Measurements from ENCODE around the gene TRIO. TPM values are rescaled to one million over a fixed set of nuclear protein-coding genes. Genes with fewer than 3 reads are reported as not detected.

Gene TRIO
- polyA plus RNA-seq, 1 of the 3 experiments (the other 2 are of a cell fraction): 229 TPM

DNA sequence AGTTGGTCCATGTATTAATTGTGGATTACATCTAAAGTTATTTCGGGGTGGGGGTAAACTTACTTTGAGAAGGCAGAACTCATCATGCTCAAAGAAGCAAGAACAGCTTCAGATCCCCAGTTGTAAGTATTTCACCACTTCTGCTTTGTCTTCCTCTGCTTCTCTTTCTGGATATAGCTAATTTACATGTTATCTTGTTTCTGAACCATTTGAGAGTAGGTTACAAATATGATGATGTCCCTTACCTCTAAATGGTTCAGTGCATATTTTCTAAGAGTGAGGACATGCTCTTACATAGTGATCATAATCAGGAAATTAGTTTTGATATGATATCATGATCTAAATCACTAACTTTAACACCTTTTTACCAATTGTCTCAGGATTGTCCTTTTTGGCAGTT, 11.9 kb downstream of the TRIO start:
- 87% methylated on average over 1 of the region's 1 CpG for WGBS (ENCODE audit: low lambda C conversion rate)
- H3K4me3 ChIP-seq (ENCODE audit: low read depth in 2 of 2, low read length in 1 of 2): no peak overlapping the region
- H4K20me1 ChIP-seq (ENCODE audit: insufficient read depth): peaks cover 100% of the 10 kb centered on the region
- H3K27me3 ChIP-seq (ENCODE audit: insufficient read depth): no peaks in the 10 kb centered on the region
- peaks cover 0 to 3% of the 10 kb centered on the region in 2 experiments for H3K36me3 ChIP-seq (replicated peaks in 1 of 2; ENCODE audit: control insufficient read depth in 1 of 2, insufficient read depth in 2 of 2, low read length in 1 of 2)
- H3K4me1 ChIP-seq (ENCODE audit: control insufficient read depth in 1 of 2, insufficient read depth in 2 of 2, low read depth in 1 of 2, low read length in 1 of 2): peaks cover 44 to 56% of the 10 kb centered on the region in 2 experiments
- ChIA-PET CTCF (interaction anchor here (2.1 kb wide), 2 partner anchors 10 to 115 kb away, joined by 4 to 12 read pairs; no protein-coding TSS in a partner anchor), POLR2A (no interaction called here)
- peak overlapping the region in 1 of 2 experiments; percentile 91; a peak in 2 of 4 replicates for H3K27ac ChIP-seq (ENCODE audit: low read depth in 2 of 2, low read length in 1 of 2)
- H3F3A ChIP-seq (replicated peaks; ENCODE audit: insufficient read depth): peaks cover 49% of the 10 kb centered on the region
- peak overlapping the region; percentile 71; the same call in 1 of the 2 replicates for H3K4me2 ChIP-seq
- H3K9me2 ChIP-seq: no peaks in the 10 kb centered on the region
- H3K9ac ChIP-seq: peak overlapping the region; percentile 66; the same call in 1 of the 2 replicates
- TF ChIP-seq FOXJ3 (CRISPR knock-in tag; IDR thresholded peaks at IDR 0.05): no peak
- TF ChIP-seq GATA2 (CRISPR knock-in tag; IDR thresholded peaks at IDR 0.05): no peak
- H2AFZ ChIP-seq (ENCODE audit: low read depth): no peak overlapping the region
- DNase-seq: no peak
- H3K79me2 ChIP-seq (ENCODE audit: insufficient read depth): peaks cover 99% of the 10 kb centered on the region
- no peaks in the 10 kb centered on the region for H3K9me3 ChIP-seq

- Histone ChIP-seq H3K36me3 (replicated peaks in 1 of 2; ENCODE audit: control insufficient read depth in 1 of 2, insufficient read depth in 2 of 2, low read length in 1 of 2) (peaks cover 0 to 3% of the 10 kb centered on the region in 2 experiments), H3K9me2 (no peaks in the 10 kb centered on the region), H3K27me3 (ENCODE audit: insufficient read depth) (no peaks in the 10 kb centered on the region), H3K4me3 (ENCODE audit: low read depth in 2 of 2, low read length in 1 of 2) (peak overlapping the region in 1 of 2 experiments; percentile 30; a peak in 2 of 4 replicates), H3K79me2 (ENCODE audit: insufficient read depth) (peaks cover 99% of the 10 kb centered on the region), H3K4me2 (peak overlapping the region; percentile 71), H3K9me3 (no peaks in the 10 kb centered on the region), H3K9ac (peak overlapping the region; percentile 66; the same call in 1 of the 2 replicates), H4K20me1 (ENCODE audit: insufficient read depth) (peaks cover 100% of the 10 kb centered on the region), H3K27ac (ENCODE audit: low read depth in 2 of 2, low read length in 1 of 2) (peak overlapping the region; percentile 81 to 91; a peak in 3 of 4 replicates), H2AFZ (ENCODE audit: low read depth) (no peak overlapping the region), H3F3A (replicated peaks; ENCODE audit: insufficient read depth) (peaks cover 49% of the 10 kb centered on the region), H3K4me1 (ENCODE audit: control insufficient read depth in 1 of 2, insufficient read depth in 2 of 2, low read depth in 1 of 2, low read length in 1 of 2) (peaks cover 43 to 51% of the 10 kb centered on the region in 2 experiments)
- CTCF ChIA-PET: interaction anchor here (1.2 to 2.1 kb wide), 4 partner anchors 8 to 61 kb away, joined by 3 to 5 read pairs (median 4); no protein-coding TSS in a partner anchor
- POLR2A ChIA-PET: no interaction called here
- no peak for DNase-seq
- 85% methylated on average over 1 of the region's 1 CpG for WGBS (ENCODE audit: low lambda C conversion rate)
- TF ChIP-seq NFIC (IDR thresholded peaks at IDR 0.05; ENCODE audit: borderline replicate concordance) (no peak), SIN3A (IDR thresholded peaks at IDR 0.05; ENCODE audit: borderline replicate concordance, low read depth, low read length) (no peak), SMC3 (IDR thresholded peaks at IDR 0.05; ENCODE audit: low read depth, low read length) (no peak), CHD2 (IDR thresholded peaks at IDR 0.05; ENCODE audit: low read length, partially characterized antibody) (no peak), FOSL2 (IDR thresholded peaks at IDR 0.05; ENCODE audit: borderline replicate concordance, low read depth) (no peak), TAF1 (IDR thresholded peaks at IDR 0.05; ENCODE audit: borderline replicate concordance, low read depth, low read length) (no peak), POLR2AphosphoS5 (IDR thresholded peaks at IDR 0.05; ENCODE audit: low read depth, low read length) (no peak), MEF2A (IDR thresholded peaks at IDR 0.05; ENCODE audit: borderline replicate concordance, low read depth) (no peak), USF2 (IDR thresholded peaks at IDR 0.05; ENCODE audit: borderline replicate concordance, low read depth, low read length) (no peak), FOXJ3 (CRISPR knock-in tag; IDR thresholded peaks at IDR 0.05) (no peak), FOXM1 (IDR thresholded peaks at IDR 0.05; ENCODE audit: low read depth) (no peak), EP300 (IDR thresholded peaks at IDR 0.05; ENCODE audit: borderline replicate concordance in 1 of 2, low read depth in 1 of 2, low read length in 1 of 2) (no peak), GATA2 (CRISPR knock-in tag; IDR thresholded peaks at IDR 0.05) (no peak), ELF1 (IDR thresholded peaks at IDR 0.05) (no peak), NRF1 (IDR thresholded peaks at IDR 0.05; ENCODE audit: low read depth, low read length) (no peak), RFX5 (IDR thresholded peaks at IDR 0.05; ENCODE audit: low read length) (no peak)
- TF ChIP-seq, protein P1, sequence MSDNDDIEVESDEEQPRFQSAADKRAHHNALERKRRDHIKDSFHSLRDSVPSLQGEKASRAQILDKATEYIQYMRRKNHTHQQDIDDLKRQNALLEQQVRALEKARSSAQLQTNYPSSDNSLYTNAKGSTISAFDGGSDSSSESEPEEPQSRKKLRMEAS (IDR thresholded peaks at IDR 0.05; ENCODE audit: low read depth): no peak
- TF ChIP-seq, protein P2, sequence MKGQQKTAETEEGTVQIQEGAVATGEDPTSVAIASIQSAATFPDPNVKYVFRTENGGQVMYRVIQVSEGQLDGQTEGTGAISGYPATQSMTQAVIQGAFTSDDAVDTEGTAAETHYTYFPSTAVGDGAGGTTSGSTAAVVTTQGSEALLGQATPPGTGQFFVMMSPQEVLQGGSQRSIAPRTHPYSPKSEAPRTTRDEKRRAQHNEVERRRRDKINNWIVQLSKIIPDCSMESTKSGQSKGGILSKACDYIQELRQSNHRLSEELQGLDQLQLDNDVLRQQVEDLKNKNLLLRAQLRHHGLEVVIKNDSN (IDR thresholded peaks at IDR 0.05; ENCODE audit: borderline replicate concordance, low read depth): no peak
- TF ChIP-seq, protein P3, sequence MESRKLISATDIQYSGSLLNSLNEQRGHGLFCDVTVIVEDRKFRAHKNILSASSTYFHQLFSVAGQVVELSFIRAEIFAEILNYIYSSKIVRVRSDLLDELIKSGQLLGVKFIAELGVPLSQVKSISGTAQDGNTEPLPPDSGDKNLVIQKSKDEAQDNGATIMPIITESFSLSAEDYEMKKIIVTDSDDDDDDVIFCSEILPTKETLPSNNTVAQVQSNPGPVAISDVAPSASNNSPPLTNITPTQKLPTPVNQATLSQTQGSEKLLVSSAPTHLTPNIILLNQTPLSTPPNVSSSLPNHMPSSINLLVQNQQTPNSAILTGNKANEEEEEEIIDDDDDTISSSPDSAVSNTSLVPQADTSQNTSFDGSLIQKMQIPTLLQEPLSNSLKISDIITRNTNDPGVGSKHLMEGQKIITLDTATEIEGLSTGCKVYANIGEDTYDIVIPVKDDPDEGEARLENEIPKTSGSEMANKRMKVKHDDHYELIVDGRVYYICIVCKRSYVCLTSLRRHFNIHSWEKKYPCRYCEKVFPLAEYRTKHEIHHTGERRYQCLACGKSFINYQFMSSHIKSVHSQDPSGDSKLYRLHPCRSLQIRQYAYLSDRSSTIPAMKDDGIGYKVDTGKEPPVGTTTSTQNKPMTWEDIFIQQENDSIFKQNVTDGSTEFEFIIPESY (IDR thresholded peaks at IDR 0.05; ENCODE audit: borderline replicate concordance, low read depth): no peak
These were observed 12.6 kb downstream of the TRIO start for GRCh38 chr5:14155739-14156138.
